Hepatocyte (in vitro differentiated cells): ENCODE data around the gene FGGY.

Experiments used
- EZH2 ChIP-seq: fragments of 200-600 bp; sonication (generic); IDR thresholded peaks from 2 replicates; pipeline ENCODE4 v1.6.1; 2016; ENCODE audit warnings: antibody characterized with exemption, mild to moderate bottlenecking, borderline replicate concordance
- EZH2phosphoT487 ChIP-seq: fragments of 200-600 bp; sonication (generic); IDR thresholded peaks from one replicate; pipeline ENCODE4 v1.6.1; 2018; ENCODE audit warnings: antibody characterized with exemption, mild to moderate bottlenecking, low read depth, moderate library complexity; ENCODE audit not compliant: unreplicated experiment, severe bottlenecking
- TF ChIP-seq, protein P1 (sequence below): fragments of 200-600 bp; sonication (generic); IDR thresholded peaks from 2 replicates; pipeline ENCODE4 v1.5.1; 2016; ENCODE audit warnings: antibody characterized with exemption, mild to moderate bottlenecking; ENCODE audit not compliant: poor library complexity

GRCh38 chr1:59798600-59798999, 501.7 kb downstream of the FGGY start:
- TF ChIP-seq, protein P1, sequence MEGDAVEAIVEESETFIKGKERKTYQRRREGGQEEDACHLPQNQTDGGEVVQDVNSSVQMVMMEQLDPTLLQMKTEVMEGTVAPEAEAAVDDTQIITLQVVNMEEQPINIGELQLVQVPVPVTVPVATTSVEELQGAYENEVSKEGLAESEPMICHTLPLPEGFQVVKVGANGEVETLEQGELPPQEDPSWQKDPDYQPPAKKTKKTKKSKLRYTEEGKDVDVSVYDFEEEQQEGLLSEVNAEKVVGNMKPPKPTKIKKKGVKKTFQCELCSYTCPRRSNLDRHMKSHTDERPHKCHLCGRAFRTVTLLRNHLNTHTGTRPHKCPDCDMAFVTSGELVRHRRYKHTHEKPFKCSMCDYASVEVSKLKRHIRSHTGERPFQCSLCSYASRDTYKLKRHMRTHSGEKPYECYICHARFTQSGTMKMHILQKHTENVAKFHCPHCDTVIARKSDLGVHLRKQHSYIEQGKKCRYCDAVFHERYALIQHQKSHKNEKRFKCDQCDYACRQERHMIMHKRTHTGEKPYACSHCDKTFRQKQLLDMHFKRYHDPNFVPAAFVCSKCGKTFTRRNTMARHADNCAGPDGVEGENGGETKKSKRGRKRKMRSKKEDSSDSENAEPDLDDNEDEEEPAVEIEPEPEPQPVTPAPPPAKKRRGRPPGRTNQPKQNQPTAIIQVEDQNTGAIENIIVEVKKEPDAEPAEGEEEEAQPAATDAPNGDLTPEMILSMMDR: no peak
- TF ChIP-seq EZH2: no peak
- TF ChIP-seq EZH2phosphoT487: no peak
